GM12891 (cell line): ENCODE data around the gene VRK1. TPM values are rescaled to one million over a fixed set of nuclear protein-coding genes. Genes with fewer than 3 reads are reported as not detected.

Source experiments
- DNase-seq: peaks from one replicate; pipeline ENCODE4 v3.0.0; 2011; ENCODE audit warnings: low spot score; ENCODE audit not compliant: insufficient read length
- FAIRE-seq: peaks from 2 replicates; lab custom pipeline; 2011; peaks lifted over from hg19 to GRCh38; lab: Jason Lieb, UNC
- PAX5 ChIP-seq: IDR thresholded peaks from 2 replicates; pipeline ENCODE4 v1.6.1; 2011; ENCODE audit warnings: low read length, moderate library complexity, mild to moderate bottlenecking; ENCODE audit not compliant: insufficient read depth, severe bottlenecking
- POLR2A ChIP-seq: IDR thresholded peaks from 2 replicates; pipeline ENCODE4 v1.6.1; 2011; ENCODE audit warnings: low read depth, low read length, control low read depth
- POLR2AphosphoS5 ChIP-seq: IDR thresholded peaks from 2 replicates; pipeline ENCODE4 v1.6.1; 2011; ENCODE audit warnings: low read depth, low read length, control low read depth
- POU2F2 ChIP-seq: IDR thresholded peaks from 2 replicates; pipeline ENCODE4 v1.6.1; 2011; ENCODE audit warnings: low read depth, mild to moderate bottlenecking, control low read depth, low read length, moderate library complexity
- SPI1 ChIP-seq: IDR thresholded peaks from 2 replicates; pipeline ENCODE4 v1.6.1; 2011; ENCODE audit warnings: low read depth, low read length, control low read depth
- TAF1 ChIP-seq: IDR thresholded peaks from 2 replicates; pipeline ENCODE4 v1.6.1; 2011; ENCODE audit warnings: low read depth, low read length, control low read depth
- polyA plus RNA-seq: library from polyadenylated mRNA; unstranded; fragments of >200 nt; gene quantifications from one replicate; pipeline ENCODE4 v1.2.1, GENCODE V29; 2012; ENCODE audit warnings: low read depth, missing spikeins, inconsistent platforms; ENCODE audit not compliant: missing spikeins

The VRK1 gene
- 39.9 TPM for polyA plus RNA-seq

DNA sequence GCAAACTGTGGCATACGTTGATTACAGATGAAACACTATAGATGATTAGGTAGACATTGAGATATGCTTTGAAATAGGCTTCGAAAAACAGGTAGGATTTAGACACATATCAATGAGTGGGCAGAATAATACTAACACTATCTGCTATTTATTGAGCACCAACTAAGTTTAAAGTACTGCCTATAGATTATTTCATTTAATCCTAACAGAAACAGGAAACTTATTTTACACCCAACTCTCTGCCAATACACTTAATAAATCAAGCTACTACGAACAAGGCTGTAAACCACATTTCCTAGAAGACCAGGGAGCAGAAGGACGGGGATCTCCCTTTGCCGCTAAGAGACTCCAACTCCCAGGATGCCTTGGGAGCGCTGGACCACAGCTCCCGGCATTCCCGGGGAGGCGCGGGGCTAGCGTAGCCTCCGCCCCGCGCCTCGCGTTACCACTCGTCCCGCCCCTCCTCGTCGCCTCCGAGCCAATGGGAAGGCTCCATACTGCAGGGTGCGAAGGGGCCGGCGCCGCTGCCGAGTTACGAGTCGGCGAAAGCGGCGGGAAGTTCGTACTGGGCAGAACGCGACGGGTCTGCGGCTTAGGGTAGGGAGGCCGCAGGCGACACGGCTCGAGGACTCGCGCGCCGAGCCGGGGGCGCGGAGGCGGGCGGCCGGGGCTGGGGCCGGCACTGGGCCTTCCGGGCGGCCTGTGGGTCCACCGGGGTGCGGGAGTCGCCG is at the start of gene VRK1:
Gene VRK1 (plus strand): TSS at position 532 of the 731 bp plus-strand sequence. CDS start 36,090 bp downstream, outside the sequence.
- 0 out of 2 replicates have a peak, but pooled peaks have one; percentile 55 for TF ChIP-seq POLR2A
- no peak for TF ChIP-seq SPI1
- TF ChIP-seq POU2F2, result 0 out of 2 replicates have a peak, but pooled peaks have one; percentile 33
- peak; percentile 72 for TF ChIP-seq POLR2AphosphoS5
- TF ChIP-seq PAX5, result no peak
- TF ChIP-seq TAF1, result peak; percentile 33; the same call in 1 of the 2 replicates
- FAIRE-seq, result peak; percentile 97
- peak; percentile 82 for DNase-seq

GRCh38 chr14:96747608-96748007 is 49.6 kb upstream of the VRK1 start:
- DNase-seq (no peak), FAIRE-seq (no peak)
- TF ChIP-seq POLR2AphosphoS5 (no peak), TAF1 (no peak)

GRCh38 chr14:96748362-96748761 is 48.8 kb upstream of the VRK1 start:
- FAIRE-seq (no peak), DNase-seq (no peak)
- TF ChIP-seq TAF1 (no peak), POLR2AphosphoS5 (no peak), POU2F2 (no peak), POLR2A (no peak), SPI1 (no peak), PAX5 (no peak)

- TF ChIP-seq TAF1 (no peak), POLR2A (no peak), POU2F2 (no peak), PAX5 (no peak), SPI1 (no peak), POLR2AphosphoS5 (no peak)
- FAIRE-seq, result no peak
- no peak for DNase-seq
These were observed 45.7 kb upstream of the VRK1 start for GRCh38 chr14:96751505-96751904.

GRCh38 chr14:96752125-96752524 is 45.1 kb upstream of the VRK1 start:
- TF ChIP-seq POLR2AphosphoS5 (no peak), POU2F2 (no peak), SPI1 (no peak)
- DNase-seq, result no peak
- FAIRE-seq, result no peak

GRCh38 chr14:96752594-96752993 is 44.6 kb upstream of the VRK1 start:
- FAIRE-seq (no peak), DNase-seq (no peak)
- no peak for TF ChIP-seq POLR2A
- no peak for TF ChIP-seq PAX5
- TF ChIP-seq POLR2AphosphoS5, result no peak

- DNase-seq (no peak), FAIRE-seq (no peak)
- TF ChIP-seq PAX5 (no peak), POLR2AphosphoS5 (no peak), SPI1 (no peak), POU2F2 (no peak), TAF1 (no peak), POLR2A (no peak)
These were observed 42.9 kb upstream of the VRK1 start for GRCh38 chr14:96754162-96754844.

DNA sequence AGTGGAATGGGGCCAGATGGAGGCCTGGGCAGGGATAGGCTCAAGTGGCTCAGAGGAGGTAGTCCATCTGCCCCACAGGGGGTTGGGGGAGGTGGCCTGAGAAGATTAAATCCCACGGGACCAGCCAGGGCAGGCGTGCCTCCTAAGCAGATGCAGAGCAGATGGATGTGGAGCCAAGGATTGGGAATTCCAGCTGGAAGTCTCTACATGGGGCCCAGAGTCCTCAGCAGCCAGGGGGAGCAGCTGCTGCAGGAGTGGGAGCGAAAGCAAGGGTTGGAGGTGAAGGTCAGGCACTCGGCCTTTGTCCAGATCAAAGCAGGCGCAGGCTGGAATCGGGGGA is 42.4 kb upstream of the VRK1 start:
- FAIRE-seq, result no peak
- no peak for DNase-seq
- no peak for TF ChIP-seq POLR2AphosphoS5
- no peak for TF ChIP-seq SPI1
- no peak for TF ChIP-seq TAF1
- no peak for TF ChIP-seq PAX5
- TF ChIP-seq POLR2A, result no peak
- TF ChIP-seq POU2F2, result no peak

DNA sequence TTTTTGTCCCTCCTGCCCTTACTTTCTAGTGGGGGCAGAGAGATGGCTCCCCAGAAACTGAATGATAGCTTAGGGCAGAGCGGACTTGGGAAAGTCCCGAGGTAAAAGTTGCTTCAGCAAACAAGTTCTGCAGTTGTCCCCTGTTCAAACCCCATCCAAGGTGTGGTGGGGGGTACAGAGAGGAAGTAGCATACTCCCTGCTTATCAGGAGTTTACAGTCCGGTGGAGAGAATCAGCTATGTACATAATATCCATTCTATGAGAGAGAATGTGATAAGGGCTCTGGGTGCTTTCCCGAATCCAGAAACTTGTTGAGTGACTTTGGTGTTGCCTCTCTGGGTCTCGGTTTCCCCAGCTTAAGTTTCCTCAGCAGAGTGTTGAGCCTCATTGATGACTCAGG is 40.4 kb upstream of the VRK1 start:
- FAIRE-seq, result no peak
- DNase-seq, result no peak
- TF ChIP-seq POLR2A, result no peak
- no peak for TF ChIP-seq TAF1
- no peak for TF ChIP-seq PAX5
- no peak for TF ChIP-seq POU2F2
- TF ChIP-seq POLR2AphosphoS5, result no peak
- no peak for TF ChIP-seq SPI1

DNA sequence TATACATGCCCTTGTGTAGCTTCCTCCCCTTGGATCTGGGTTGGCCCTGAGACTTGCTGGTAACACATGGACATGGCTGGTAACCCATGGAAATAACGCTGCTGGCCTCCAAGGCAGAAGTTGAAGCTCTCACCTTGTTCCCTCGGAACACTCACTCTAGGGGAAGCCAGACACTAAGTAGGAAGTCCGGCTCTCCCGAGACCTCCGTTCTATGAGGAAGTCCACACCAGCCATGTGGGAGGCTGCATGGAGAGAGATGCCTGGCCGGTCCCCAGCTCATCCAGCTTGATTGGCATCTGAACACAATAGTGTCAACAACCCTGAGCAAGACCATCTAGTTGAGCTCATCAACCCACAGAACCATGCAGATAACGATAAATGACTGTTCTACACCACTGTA is 39.7 kb upstream of the VRK1 start:
- FAIRE-seq (no peak), DNase-seq (no peak)
- no peak for TF ChIP-seq TAF1
